ENCODE measurements around the gene CNRIP1. TPM values are rescaled to one million over a fixed set of nuclear protein-coding genes. Genes with fewer than 3 reads are reported as not detected.
"Not testable (repeated sequence)": the region's sequence is repeated elsewhere in the genome, so short reads cannot be mapped to it uniquely, and the experiment has no call there.

CNRIP1 gene
- 10 to 100 TPM; 44.8 to 58.1 (median 48.1) TPM for polyA plus RNA-seq (ENCODE audit: insufficient read depth in 1 of 5, insufficient read length in 5 of 5, low replicate concordance in 1 of 5)
- long read RNA-seq, donor 1, transcript CNRIP1-201 (3 exons, 1,953 nt): major isoform, 20 of 23 reads
- long read RNA-seq, donor 1, partial matches to known transcripts: 0 of 23 reads
- long read RNA-seq, donor 1, other reads (novel, unspliced or antisense): 0 of 23 reads
- long read RNA-seq, donor 2, transcript CNRIP1-201 (3 exons, 1,953 nt): major isoform, 16 of 23 reads
- long read RNA-seq, donor 2, partial matches to known transcripts: 7 of 23 reads
- long read RNA-seq, donor 2, other reads (novel, unspliced or antisense): 0 of 23 reads
- long read RNA-seq, donor 3, transcript CNRIP1-201 (3 exons, 1,953 nt): major isoform, 13 of 13 reads
- long read RNA-seq, donor 3, partial matches to known transcripts: 0 of 13 reads
- long read RNA-seq, donor 3, other reads (novel, unspliced or antisense): 0 of 13 reads
- long read RNA-seq, donor 4, transcript CNRIP1-201 (3 exons, 1,953 nt): major isoform, 13 of 13 reads
- long read RNA-seq, donor 4, partial matches to known transcripts: 0 of 13 reads
- long read RNA-seq, donor 4, other reads (novel, unspliced or antisense): 0 of 13 reads
- long read RNA-seq, donor 5, transcript CNRIP1-201 (3 exons, 1,953 nt): major isoform, 14 of 17 reads
- long read RNA-seq, donor 5, partial matches to known transcripts: 0 of 17 reads
- long read RNA-seq, donor 5, other reads (novel, unspliced or antisense): 0 of 17 reads
- long read RNA-seq, donor 6, transcript CNRIP1-201 (3 exons, 1,953 nt): major isoform, 17 of 20 reads
- long read RNA-seq, donor 6, partial matches to known transcripts: 0 of 20 reads
- long read RNA-seq, donor 6, other reads (novel, unspliced or antisense): 0 of 20 reads
- long read RNA-seq, donor 7, transcript CNRIP1-201 (3 exons, 1,953 nt): major isoform, 14 of 16 reads
- long read RNA-seq, donor 7, partial matches to known transcripts: 0 of 16 reads
- long read RNA-seq, donor 7, other reads (novel, unspliced or antisense): 0 of 16 reads
- long read RNA-seq, donor 8, transcript CNRIP1-201 (3 exons, 1,953 nt): major isoform, 6 of 6 reads
- long read RNA-seq, donor 8, partial matches to known transcripts: 0 of 6 reads
- long read RNA-seq, donor 8, other reads (novel, unspliced or antisense): 0 of 6 reads

- DNase-seq: peak; percentile 83 to 88
Observed at GRCh38 chr2:68319398-68320117, at the start of gene CNRIP1. CNRIP1 (minus strand) TSS chr2:68319949; CDS start chr2:68319400, 549 bp downstream.

- DNase-seq: no peak
Observed at GRCh38 chr2:68369337-68369734, 49.6 kb upstream of the CNRIP1 start.

GRCh38 chr2:68368654-68369336 lies 49.0 kb upstream of the CNRIP1 start:
- DNase-seq: no peak

GRCh38 chr2:68367953-68368653 lies 48.4 kb upstream of the CNRIP1 start:
- no peak for DNase-seq

GRCh38 chr2:68366083-68366560 lies 46.4 kb upstream of the CNRIP1 start:
- DNase-seq: no peak

GRCh38 chr2:68365087-68365486 lies 45.3 kb upstream of the CNRIP1 start, which contains the start of gene PLEK:
PLEK (plus strand) TSS chr2:68365282; CDS start chr2:68365352, 70 bp downstream.
- DNase-seq: no peak

- DNase-seq: no peak
Observed at GRCh38 chr2:68363721-68364120, 44.0 kb upstream of the CNRIP1 start.

GRCh38 chr2:68362749-68363148 lies 43.0 kb upstream of the CNRIP1 start:
- DNase-seq: no peak

GRCh38 chr2:68362069-68362468 lies 42.3 kb upstream of the CNRIP1 start:
- DNase-seq: peak; percentile 15 to 20

- DNase-seq: no peak
Observed at GRCh38 chr2:68359889-68360288, 40.1 kb upstream of the CNRIP1 start.

- no peak for DNase-seq
Observed at GRCh38 chr2:68357605-68358337, 38.0 kb upstream of the CNRIP1 start.

- no peak for DNase-seq
Observed at GRCh38 chr2:68356599-68357239, 37.0 kb upstream of the CNRIP1 start.

- DNase-seq: no peak
Observed at GRCh38 chr2:68352651-68353391, 33.1 kb upstream of the CNRIP1 start.

GRCh38 chr2:68351997-68352396 lies 32.2 kb upstream of the CNRIP1 start:
- DNase-seq: no peak

- DNase-seq: not testable (repeated sequence)
Observed at GRCh38 chr2:68349091-68349490, 29.3 kb upstream of the CNRIP1 start.

- DNase-seq: no peak
Observed at GRCh38 chr2:68345129-68345875, 25.6 kb upstream of the CNRIP1 start.

- DNase-seq: no peak
Observed at GRCh38 chr2:68344031-68344430, 24.3 kb upstream of the CNRIP1 start.

Measured in right lung (tissue), 10 donors.